Bone marrow (tissue), 2 donors: ENCODE measurements around the gene FOXR1.
"Not testable (repeated sequence)": the region's sequence is repeated elsewhere in the genome, so short reads cannot be mapped to it uniquely, and the experiment has no call there.

ENCODE experiments used
- DNase-seq, 2 donors: peaks; one replicate each; lab custom pipeline; 2025; lab: John Stamatoyannopoulos, UW

Gene FOXR1

DNA sequence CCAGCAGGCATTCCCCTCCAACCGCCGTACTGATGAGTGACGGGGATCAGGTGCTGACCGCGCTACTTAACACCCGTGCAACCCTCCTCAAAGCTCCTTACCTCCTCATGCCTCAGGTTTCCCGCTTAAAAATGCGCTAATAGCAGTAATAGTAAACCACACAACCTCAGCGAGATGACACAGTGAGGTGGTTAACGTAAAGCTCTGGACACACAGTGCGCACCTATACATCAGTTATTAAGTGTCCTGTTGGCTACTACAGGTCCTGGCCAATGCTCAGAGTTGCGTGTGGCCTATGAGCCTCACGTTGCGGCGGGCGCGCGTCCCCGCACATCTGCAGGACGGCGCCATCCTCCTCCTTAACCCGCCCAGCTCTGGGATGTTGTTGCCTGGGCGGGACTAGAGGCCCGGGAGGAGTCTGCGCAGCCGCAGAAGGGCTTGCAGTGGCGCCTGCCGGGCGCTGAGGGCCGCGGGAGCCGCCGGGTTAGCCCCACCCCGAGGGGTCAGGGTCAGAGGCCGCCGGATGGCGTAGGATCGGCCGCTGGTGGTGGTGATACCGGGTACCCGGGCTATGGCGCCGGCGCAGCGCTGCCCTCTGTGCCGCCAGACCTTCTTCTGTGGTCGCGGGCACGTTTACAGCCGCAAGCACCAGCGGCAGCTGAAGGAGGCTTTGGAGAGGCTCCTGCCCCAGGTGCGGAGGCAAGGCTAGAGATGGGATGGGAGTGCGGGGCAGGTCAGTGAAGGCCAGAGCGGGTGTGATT, 26.2 kb downstream of the FOXR1 start, which contains the start of gene CENATAC:
Gene CENATAC (plus strand): TSS at position 512 of the 761 bp plus-strand sequence. CDS start 60 bp downstream, at position 572.
- DNase-seq, result peak; percentile 75 to 87

DNA sequence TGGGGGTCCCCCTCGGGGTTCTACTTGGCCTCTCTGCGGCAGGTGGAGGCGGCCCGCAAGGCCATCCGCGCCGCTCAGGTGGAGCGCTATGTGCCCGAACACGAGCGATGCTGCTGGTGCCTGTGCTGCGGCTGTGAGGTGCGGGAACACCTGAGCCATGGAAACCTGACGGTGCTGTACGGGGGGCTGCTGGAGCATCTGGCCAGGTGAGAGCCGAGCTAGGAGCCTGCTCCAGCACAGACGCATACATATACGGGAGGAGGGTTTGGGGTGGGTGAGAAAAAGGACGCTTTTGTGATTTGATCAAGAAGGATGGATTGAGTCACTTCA, 26.8 kb downstream of the FOXR1 start:
- no peak for DNase-seq

DNA sequence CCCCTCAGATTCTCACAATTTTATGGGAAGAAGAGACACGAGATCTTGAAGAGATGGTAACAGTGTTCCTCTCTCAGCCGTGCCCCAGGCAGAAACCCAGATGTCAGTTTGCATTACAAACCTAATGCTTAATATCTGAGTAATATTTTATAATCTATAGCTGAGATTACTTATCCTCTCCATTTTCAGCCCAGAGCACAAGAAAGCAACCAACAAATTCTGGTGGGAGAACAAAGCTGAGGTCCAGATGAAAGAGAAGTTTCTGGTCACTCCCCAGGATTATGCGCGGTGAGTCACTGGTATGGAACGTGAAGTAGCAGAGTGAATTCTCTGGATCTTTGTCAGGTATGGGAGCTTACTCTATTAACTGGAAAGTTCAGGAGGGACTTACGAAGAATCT, 27.3 kb downstream of the FOXR1 start:
- no peak for DNase-seq

DNA sequence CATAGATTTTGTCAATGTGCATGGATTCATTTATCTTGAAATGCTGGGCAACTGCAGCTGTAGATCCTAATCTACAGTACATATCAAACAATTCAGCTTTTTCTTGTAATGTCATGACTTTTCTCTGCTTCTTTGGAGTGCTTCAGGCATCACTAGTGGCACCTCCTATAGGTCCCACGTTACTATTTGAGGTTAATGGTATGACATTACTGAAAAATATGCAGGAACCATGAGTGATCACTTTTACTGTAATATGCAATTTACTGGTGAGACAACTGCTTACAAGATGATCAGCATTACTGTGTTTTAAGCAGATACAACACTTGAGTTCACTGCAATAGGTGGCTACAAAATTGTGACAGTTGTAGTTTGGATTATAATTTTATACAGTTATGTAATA, 29.3 kb downstream of the FOXR1 start:
- DNase-seq, result no peak

DNA sequence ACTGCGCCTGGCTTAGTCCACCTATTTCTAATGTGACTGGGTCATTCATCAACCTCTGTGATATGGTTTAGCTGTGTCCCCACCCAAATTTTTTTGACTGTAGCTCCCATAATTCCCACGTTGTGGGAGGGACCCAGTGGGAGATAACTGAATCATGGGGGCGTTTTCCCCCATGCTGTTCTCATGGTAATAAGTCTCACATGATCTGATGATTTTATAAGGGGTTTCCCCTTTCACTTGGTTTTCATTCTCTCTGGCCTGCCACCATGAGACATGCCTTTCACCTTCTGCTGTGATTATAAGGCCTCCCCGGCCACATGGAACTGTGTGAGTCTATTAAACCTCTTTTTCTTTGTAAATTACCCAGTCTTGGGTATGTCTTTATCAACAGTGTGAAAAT, 35.1 kb downstream of the FOXR1 start:
- no peak for DNase-seq

DNA sequence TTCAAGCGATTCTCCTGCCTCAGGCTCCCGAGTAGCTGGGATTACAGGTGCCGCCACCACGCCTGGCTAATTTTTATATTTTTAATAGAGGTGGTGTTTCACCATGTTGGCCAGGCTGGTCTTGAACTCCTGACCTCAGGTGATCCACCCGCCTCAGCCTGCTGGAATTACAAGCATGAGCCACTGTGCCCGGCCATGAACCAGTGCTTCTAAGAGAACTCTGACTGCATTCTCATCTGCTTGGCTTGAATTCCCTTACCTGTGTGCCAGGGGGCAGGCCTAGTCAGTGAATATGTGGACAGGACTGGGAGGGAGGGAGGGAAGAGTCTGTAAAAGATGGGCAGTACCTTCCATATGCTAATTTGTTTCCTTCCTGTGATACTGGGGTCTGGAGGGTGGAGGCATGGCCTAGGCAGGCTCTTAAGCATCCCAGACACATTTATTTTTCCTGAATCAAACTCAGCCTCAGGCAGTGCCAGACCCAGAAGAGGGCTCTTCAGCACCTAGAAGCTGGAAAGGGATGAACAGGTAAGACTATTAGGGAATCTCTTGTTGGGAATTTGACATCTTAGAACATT, 40.0 kb downstream of the FOXR1 start:
- no peak for DNase-seq

DNA sequence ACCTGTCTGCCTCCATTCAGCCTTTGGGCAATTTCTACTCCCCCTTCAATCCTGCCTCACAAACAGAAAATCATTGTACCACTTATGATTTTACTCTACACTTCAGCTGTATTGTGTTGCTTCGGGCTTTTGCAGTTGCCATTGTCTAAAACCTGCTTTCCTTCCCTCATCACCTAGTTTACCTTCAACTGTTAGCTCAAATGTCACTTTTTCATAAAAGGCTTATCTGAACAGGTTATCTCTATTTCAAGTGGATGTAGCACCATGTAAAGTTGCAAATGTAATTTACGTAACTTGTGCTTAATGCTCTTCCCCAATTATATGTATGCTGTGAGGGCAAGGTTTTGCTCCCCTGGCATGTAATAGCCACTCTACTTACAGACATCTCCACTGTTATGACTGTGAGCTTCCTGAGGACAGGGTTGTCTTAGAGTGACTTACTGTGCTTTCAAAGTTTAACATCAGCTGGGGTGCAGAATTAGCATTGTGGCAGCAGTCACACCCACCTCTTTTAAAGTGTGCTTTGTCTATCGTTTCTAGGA, 41.1 kb downstream of the FOXR1 start:
- DNase-seq, result no peak

DNA sequence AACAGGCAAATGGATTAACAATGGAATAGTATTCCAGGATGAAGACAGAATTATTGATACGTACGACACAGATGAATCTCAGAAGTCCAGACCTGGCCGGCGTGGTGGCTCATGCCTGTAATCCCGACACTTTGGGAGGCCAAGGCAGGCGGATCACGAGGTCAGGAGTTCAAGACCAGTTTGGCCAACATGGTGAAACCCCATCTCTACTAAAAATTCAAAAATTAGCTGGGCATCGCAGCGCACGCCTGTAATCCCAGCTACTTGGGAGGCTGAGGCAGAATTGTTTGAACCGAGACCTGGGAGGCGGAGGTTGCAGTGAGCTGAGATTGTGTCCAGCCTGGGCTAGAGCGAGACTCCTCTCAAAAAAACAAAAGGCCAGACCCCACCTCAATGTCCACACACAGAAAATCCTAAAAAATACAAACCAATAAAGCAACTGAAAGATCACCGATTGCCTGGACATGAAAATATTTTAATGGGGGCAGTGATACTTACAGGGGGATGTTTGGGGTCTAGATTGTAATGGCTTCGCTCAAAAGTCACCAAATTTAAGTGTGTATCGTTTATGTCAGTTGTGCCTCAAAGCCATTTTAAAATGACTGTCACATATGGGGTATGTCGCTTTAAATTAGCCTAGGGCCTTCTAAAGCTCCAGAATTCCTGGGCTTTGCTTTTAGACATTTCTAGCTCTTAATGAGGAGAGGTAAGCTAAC, 42.8 kb downstream of the FOXR1 start:
- DNase-seq, result no peak

DNA sequence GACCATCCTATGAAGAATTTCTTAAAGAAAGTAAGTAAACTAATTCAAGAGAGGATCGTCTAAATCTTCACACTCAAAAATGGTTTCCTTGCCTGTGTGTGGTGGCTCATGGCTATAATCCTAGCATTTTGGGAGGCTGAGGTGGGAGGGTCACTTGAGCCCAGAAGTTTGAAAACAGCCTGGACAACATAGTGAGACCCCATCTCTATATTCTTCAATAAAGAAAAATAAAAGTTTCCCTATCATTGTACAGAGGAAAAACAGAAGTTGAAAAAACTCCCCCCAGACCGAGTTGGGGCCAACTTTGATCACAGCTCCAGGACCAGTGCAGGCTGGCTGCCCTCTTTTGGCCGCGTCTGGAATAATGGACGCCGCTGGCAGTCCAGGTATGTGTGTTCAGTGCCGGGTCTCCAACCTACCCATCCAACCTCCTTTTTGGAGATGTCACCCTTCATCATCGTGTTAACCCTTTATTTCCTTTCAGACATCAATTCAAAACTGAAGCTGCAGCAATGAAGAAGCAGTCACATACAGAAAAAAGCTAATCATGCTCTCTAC, 43.6 kb downstream of the FOXR1 start:
- DNase-seq, result no peak

DNA sequence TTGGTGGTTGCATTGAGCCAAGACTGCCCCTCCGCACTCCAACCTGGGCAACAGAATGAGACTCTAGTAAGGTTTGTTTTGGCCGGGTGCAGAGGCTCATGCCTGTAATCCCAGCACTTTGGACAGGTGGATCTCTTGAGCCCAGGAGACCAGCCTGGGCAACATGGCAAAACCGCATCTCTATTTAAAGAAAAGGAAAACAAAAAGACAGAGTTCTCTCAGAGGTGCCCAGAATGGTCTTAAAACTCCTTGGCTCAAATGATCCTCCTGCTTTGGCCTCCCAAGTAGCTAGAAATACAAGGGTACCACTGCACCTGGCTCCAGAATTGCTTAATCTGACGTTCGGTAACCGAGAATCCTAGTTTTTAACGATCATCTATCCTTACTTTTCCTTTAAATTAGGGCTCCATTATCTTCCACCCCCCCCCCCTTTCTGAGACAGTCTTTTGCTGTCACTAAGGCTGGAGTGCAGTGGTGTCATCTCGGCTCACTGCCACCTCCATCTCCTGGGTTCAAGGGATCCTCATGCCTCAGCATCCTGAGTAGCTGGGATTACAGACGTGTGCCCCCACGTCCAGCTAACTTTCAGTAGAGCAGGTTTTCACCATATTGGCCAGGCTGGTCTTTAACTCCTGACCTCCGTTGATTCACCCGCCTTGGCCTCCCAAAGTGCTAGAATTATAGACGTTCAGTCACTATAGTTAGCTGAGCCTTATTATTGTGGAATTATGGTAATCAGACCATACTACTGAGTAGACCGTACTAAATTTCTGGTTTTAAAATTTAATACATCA, 44.9 kb downstream of the FOXR1 start:
- DNase-seq, result no peak

DNA sequence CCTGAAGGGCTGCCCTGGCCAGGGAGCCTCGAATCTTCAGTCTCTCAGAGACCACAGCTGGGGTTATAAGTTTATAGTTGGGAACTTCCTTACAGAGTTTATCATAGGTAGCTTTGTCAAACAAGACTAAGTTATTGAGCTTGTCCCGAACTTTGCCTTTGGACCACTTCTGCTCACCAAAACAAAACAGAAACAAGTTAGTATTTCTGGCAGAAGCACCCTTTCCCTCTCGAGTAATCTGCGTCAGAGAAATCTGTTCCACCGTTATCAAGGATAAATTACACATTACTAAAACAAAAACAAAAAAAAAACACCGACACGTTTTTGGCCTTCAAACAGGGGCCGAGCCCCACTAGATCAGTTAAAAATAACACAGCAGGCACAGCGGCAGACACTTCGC, 45.8 kb downstream of the FOXR1 start:
- not testable (repeated sequence) for DNase-seq

DNA sequence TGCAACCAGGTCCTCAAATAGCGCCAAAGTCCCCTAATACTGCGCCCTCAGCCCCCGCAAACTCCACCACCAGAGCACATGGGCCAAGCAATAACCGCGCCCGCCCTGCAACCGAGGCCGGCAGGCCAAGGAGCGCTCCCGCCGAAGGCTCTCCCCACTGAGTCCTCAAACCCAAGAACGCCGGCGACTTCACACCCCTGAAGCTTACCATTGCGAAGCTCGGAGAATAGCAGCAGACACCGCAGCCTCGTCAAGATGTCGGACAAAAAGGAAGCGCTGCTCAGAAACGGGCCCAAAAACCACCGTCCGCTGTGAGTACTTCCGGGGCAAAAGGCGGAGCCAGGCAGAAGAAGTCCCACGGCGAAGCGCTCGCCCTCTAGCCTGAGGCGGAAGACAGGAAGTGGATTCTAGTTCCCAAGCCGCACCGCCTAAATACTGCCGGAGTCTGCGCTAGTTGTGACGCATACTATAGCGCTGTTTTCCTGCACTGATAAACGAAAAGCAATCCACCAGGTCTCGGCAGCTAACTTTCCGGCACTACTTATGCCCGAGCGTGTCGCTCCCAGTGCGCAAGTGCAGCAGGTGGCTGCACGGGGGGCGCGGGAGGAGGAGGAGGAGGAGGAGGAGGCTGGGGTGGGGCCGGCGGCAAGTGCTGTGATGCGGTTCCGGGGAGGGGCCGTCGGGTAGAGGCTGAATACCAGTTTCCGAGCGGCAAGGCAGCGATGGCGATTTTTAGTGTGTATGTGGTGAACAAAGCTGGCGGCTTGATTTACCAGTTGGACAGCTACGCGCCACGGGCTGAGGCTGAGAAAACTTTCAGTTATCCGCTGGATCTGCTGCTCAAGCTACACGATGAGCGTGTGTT, 46.7 kb downstream of the FOXR1 start, which contains the start of the genes RPS25 and TRAPPC4:
Gene RPS25 (minus strand): TSS at position 270 of the 865 bp plus-strand sequence. CDS start 59 bp downstream, at position 211.
Gene TRAPPC4 (plus strand): TSS at position 693 of the 865 bp plus-strand sequence. CDS start 30 bp downstream, at position 723.
- peak; percentile 92 to 97 for DNase-seq

DNA sequence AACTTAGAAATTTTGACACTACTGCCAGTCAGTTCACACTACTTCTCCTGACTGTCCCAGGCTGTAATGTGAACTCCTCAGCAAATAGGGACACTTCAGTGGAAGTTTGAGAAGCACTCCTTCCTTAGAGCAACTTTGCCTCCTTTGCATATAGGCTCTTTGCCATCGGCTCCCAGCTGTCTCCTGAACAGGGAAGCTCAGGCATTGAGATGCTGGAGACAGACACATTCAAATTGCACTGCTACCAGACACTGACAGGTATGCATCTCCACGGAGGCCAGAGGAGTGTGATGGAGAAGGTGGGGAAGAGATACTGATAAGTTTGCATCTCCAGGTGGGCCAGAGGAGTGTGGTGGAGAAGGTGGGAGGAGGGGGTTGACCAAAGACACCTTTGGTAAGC, 48.4 kb downstream of the FOXR1 start:
- no peak for DNase-seq

DNA sequence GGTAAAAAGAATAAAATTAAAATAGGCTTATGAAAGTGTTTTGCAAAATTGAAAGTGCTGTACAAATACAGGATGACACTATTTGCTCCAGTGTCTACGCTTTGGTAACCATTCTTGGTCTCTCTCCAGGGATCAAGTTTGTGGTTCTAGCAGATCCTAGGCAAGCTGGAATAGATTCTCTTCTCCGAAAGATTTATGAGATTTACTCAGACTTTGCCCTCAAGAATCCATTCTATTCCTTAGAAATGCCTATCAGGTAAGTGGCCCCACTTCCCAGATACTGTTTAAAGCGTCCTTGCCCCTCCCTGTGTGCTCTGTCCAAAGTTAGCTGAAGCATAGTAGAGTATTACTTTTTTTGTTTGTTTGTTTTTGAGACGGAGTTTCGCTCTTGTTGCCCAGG, 50.1 kb downstream of the FOXR1 start:
- DNase-seq, result no peak

DNA sequence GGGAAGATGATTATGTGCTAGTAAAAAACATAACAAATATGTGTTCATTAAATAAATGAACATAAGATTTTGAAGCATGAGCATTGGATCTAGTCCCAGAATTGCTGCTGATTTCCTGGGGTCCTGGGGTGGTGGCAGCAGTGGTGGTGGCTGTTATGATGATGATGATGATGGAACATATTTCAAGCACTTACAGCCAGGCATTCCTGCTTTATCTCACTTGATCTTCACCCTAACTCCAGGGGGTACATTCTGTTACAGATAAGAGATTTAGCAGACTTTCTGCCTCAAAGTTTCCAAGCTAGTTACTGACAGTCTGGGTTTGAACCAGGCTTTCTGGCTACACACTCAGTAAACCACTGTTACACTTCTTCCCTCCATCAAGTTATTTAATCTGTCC, 52.2 kb downstream of the FOXR1 start:
- no peak for DNase-seq

DNA sequence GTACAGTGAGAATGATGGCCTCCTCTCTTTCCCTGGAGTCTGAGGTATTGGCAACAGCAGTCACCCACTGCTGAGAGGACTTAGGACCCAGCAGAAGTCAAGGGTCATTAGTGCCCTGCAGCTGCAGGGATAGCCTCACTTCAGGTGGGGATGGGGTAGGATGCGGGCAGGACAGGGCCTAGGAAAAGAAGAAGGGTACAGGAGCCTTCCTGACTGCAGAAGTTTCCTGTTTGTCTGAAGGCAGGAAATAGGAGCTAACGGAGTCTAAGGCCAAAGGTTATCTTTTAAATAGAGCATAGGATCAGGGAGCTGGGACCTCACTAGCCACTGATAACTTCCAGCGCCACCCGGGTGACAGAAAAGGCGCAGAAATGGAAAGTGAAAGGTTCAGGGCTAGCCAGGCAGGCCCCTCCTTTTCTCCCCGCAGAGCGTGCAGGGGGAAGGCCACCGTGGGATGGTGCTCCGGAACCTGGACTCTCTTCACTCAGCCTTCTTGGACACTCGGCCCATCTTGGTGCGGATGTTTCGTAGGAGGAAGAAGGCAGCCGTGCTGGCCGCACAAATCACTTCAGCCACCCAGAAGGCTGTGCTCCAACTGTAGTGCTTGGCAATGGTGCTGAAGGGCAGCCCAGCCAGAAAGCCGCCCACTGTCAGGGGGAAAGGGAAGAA, 53.0 kb downstream of the FOXR1 start:
- DNase-seq, result no peak

DNA sequence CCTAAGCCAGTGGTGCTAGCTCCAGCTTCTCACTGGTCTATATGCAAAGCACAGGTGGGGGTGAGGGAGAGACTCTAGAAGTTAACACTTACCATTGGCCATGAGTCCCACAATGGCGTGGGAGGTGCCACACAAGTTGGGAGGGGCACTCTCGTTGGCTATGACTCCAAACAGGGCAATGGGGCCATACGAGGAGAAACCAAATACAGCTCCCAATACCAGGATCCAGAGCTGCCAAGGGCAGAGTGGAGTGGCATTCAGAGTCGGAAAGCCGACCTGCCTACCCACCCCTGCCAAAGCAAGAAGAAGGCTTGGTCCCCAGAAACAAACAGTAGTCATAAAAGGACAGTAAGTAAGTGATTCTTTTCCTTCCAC, 53.5 kb downstream of the FOXR1 start:
- no peak for DNase-seq

DNA sequence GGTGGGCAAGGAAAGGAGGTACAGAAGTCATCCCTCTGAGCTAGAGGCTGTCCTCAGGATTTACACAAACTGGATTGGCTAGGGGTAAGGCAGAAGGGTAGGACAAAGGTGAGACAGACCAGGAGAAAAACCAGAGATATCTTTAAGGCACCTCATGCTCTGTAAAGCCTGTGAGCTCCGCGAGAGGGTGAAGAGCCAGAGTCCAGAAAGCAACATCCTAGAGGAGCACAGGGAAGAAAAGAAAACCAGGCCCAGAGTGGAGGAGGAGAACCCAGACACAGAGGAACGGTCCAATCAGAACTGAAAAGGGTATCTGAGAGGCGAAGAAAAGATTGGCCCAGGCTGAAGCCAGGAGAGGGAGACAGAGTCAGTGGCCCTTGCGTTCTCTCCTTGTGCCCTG, 54.0 kb downstream of the FOXR1 start:
- DNase-seq, result no peak

DNA sequence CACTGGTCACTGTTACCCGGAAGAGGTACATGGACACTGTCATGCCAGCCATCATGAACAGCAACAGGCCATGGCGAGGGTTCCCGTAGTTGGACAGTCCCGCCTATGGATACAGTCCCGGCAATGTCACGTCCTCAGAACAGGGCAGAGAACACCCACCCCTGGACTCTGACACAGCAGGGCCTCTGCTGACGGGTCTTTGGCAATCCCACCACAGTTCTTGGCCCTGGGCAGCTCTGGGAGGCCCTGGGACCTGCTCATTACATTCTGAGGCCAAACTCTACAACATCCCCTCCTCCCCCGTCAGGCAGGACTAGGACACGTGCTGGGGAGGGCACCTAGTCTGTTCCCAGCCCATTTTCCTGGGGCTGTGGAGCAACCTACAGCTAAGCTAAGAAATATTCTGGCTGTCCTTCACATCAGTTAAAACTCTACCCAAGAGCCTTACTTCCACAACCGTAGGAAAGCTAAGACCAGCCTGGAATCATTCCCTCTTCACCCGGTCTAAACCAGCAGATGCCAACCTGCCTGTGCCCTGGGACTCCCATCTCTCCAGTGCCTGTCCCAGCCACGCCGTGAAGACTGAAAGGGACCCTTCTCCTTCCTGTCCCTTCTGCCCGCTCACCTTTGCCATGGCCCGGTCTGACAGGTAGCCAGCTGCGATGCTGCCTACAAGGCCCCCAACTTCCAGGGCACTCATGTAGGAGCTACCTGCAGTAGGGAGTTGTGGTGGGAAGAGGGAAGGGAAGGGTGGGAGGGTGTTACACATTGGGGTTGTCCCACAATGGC, 54.6 kb downstream of the FOXR1 start:
- no peak for DNase-seq
